Germinal center (tissue), 1 donor: Measurements from ENCODE around the gene SNCB.

ENCODE experiments used
- DNase-seq: peaks from one replicate; pipeline ENCODE4 v3.0.0; 2012; ENCODE audit warnings: mixed read lengths, low spot score

The SNCB gene

GRCh38 chr5:176660860-176661641 lies 30.7 kb upstream of the SNCB start:
- DNase-seq, result peak; percentile 91

- DNase-seq, result no peak
These were observed 30.2 kb upstream of the SNCB start for GRCh38 chr5:176660530-176660859.

GRCh38 chr5:176659860-176660461 lies 29.6 kb upstream of the SNCB start:
- DNase-seq, result no peak

GRCh38 chr5:176659512-176659839 lies 29.1 kb upstream of the SNCB start:
- no peak for DNase-seq

GRCh38 chr5:176658817-176659511 lies 28.6 kb upstream of the SNCB start:
- no peak for DNase-seq

GRCh38 chr5:176658007-176658599 lies 27.8 kb upstream of the SNCB start:
- DNase-seq, result peak; percentile 62

GRCh38 chr5:176656467-176656990 lies 26.2 kb upstream of the SNCB start:
- no peak for DNase-seq

GRCh38 chr5:176654856-176655255 lies 24.5 kb upstream of the SNCB start:
- DNase-seq, result no peak

- no peak for DNase-seq
These were observed 23.4 kb upstream of the SNCB start for GRCh38 chr5:176653401-176654385.

- no peak for DNase-seq
These were observed 21.8 kb upstream of the SNCB start for GRCh38 chr5:176652136-176652535.

- DNase-seq, result no peak
These were observed 21.2 kb upstream of the SNCB start for GRCh38 chr5:176651472-176651980.

- DNase-seq, result no peak
These were observed 20.1 kb upstream of the SNCB start for GRCh38 chr5:176650354-176650884.

- DNase-seq, result no peak
These were observed 18.3 kb upstream of the SNCB start for GRCh38 chr5:176648474-176649194.

- no peak for DNase-seq
These were observed 17.6 kb upstream of the SNCB start for GRCh38 chr5:176647843-176648473.

- peak; percentile 100 for DNase-seq
These were observed 16.9 kb upstream of the SNCB start, which contains the start of gene TSPAN17 for GRCh38 chr5:176647030-176647842. TSPAN17 (plus strand) TSS chr5:176647484; CDS start chr5:176647616, 132 bp downstream.

- no peak for DNase-seq
These were observed 16.3 kb upstream of the SNCB start for GRCh38 chr5:176646707-176647029.

GRCh38 chr5:176646049-176646706 lies 15.8 kb upstream of the SNCB start:
- no peak for DNase-seq

- DNase-seq, result no peak
These were observed 14.7 kb upstream of the SNCB start for GRCh38 chr5:176644878-176645670.
